HCT116 (cell line): ENCODE measurements around the gene SART3. TPM values are rescaled to one million over a fixed set of nuclear protein-coding genes. Genes with fewer than 3 reads are reported as not detected.

Source experiments
- ATAC-seq: fragments of 200-7000 bp; cut with Tn5 transposase; 2 replicates; pipeline ENCODE4 v1.9.1; 2020; ENCODE audit warnings: mild to moderate bottlenecking, moderate library complexity
- BruUV-seq: library from RNA; stranded (reverse); fragments of 400-500 nt; replicated peaks from 2 replicates; lab custom pipeline; 2021; lab: Mats Ljungman, UMichigan
- CTCF ChIA-PET: fragments of 300-600 bp; sonication (Branson Sonifier 250); formaldehyde crosslinking; loops from one replicate; lab custom pipeline; 2021; ENCODE audit warnings: antibody characterized with exemption; lab: Charles Lee
- POLR2A ChIA-PET: fragments of 300-600, 350-600 bp; sonication (Branson Sonifier 250); formaldehyde crosslinking; loops from one replicate; lab custom pipeline; 2021; ENCODE audit warnings: antibody characterized with exemption; lab: Charles Lee
- RAD21 ChIA-PET, 2 experiments: fragments of 300-600 bp; sonication (Branson Sonifier 250); formaldehyde crosslinking; loops; one replicate each; lab custom pipeline; 2023; ENCODE audit warnings: low total read pairs in 2 of 2; ENCODE audit not compliant: uncharacterized antibody in 2 of 2, unreplicated experiment in 2 of 2, low non-redundant PET in 1 of 2; lab: Charles Lee
- DNase-seq: peaks from one replicate; pipeline ENCODE4 v3.0.0-alpha.2; 2010; ENCODE audit warnings: low read depth, low spot score
- H2AFZ ChIP-seq: fragments of 200-600 bp; shearing (Covaris generic), sonication (generic); 2 replicates; pipeline ENCODE4 v1.6.1; 2017; ENCODE audit warnings: low read depth, mixed run types, mixed read lengths, antibody characterized with exemption, low read length; ENCODE audit not compliant: poor library complexity, severe bottlenecking
- H3K27ac ChIP-seq: 2 replicates; pipeline ENCODE4 v1.5.1; 2012; ENCODE audit warnings: low read depth, low read length
- H3K27me3 ChIP-seq: fragments of 200-600 bp; sonication (generic); 2 replicates; pipeline ENCODE4 v1.6.1; 2016; ENCODE audit warnings: mixed run types, low read length, mixed read lengths; ENCODE audit not compliant: insufficient read depth
- H3K36me3 ChIP-seq, 2 experiments: fragments of 200-500 bp in 1 of 2; fragments of 200-600 bp in 1 of 2; sonication (Bioruptor generic) in 1 of 2; sonication (generic) in 1 of 2; 2 replicates each; pipeline versions ENCODE4 v1.5.1 to v1.6.1; 2014 to 2016; ENCODE audit warnings: low read length in 2 of 2, inconsistent platforms in 1 of 2, mixed read lengths in 1 of 2, mixed run types in 1 of 2; ENCODE audit not compliant: insufficient read depth in 2 of 2, control insufficient read depth in 1 of 2
- H3K4me1 ChIP-seq, 2 experiments: fragments of 200-600 bp in 1 of 2; sonication (generic) in 1 of 2; 2 replicates each; pipeline versions ENCODE4 v1.5.1 to v1.6.1; 2012 to 2017; ENCODE audit warnings: low read length in 2 of 2, inconsistent platforms in 1 of 2, mild to moderate bottlenecking in 1 of 2, mixed read lengths in 1 of 2, mixed run types in 1 of 2, moderate library complexity in 1 of 2; ENCODE audit not compliant: insufficient read depth in 2 of 2, control insufficient read depth in 1 of 2
- H3K4me2 ChIP-seq: fragments of 200-600 bp; sonication (generic); 2 replicates; pipeline ENCODE4 v1.6.1; 2017; ENCODE audit warnings: mixed run types, low read length, mixed read lengths
- H3K4me3 ChIP-seq, 2 experiments: fragments of 200-600 bp in 1 of 2; sonication (generic) in 1 of 2; replicated peaks in 1 of 2; 2 replicates each; pipeline ENCODE4 v1.5.1; 2011 to 2016; ENCODE audit warnings: low read length in 2 of 2, control low read depth in 1 of 2, low read depth in 1 of 2, mild to moderate bottlenecking in 1 of 2, mixed read lengths in 1 of 2, mixed run types in 1 of 2
- H3K79me2 ChIP-seq: fragments of 200-600 bp; sonication (generic); 2 replicates; pipeline ENCODE4 v1.6.1; 2017; ENCODE audit warnings: mild to moderate bottlenecking, mixed run types, low read length, moderate library complexity, mixed read lengths; ENCODE audit not compliant: insufficient read depth
- H3K9ac ChIP-seq: fragments of 200-600 bp; sonication (generic); 2 replicates; pipeline ENCODE4 v1.6.1; 2016; ENCODE audit warnings: low read length, mixed read lengths
- H3K9me2 ChIP-seq: fragments of 200-600 bp; sonication (generic), shearing (Covaris generic); 2 replicates; pipeline ENCODE4 v1.6.1; 2017; ENCODE audit warnings: mixed run types, mild to moderate bottlenecking, moderate library complexity; ENCODE audit not compliant: insufficient read depth
- H3K9me3 ChIP-seq, 2 experiments: fragments of 200-500 bp in 1 of 2; fragments of 200-600 bp in 1 of 2; sonication (Bioruptor generic) in 1 of 2; sonication (generic) in 1 of 2; 2 replicates each; pipeline ENCODE4 v1.6.1; 2014 to 2017; ENCODE audit warnings: low read length in 2 of 2, mixed read lengths in 2 of 2, inconsistent platforms in 1 of 2, low read depth in 1 of 2, mild to moderate bottlenecking in 1 of 2, mixed run types in 1 of 2, moderate library complexity in 1 of 2; ENCODE audit not compliant: control insufficient read depth in 1 of 2, insufficient read depth in 1 of 2
- H4K20me1 ChIP-seq: fragments of 200-600 bp; sonication (generic), shearing (Covaris generic); 2 replicates; pipeline ENCODE4 v1.6.1; 2017; ENCODE audit warnings: mixed run types, mild to moderate bottlenecking, moderate library complexity; ENCODE audit not compliant: insufficient read depth
- CEBPB ChIP-seq: IDR thresholded peaks from 2 replicates; pipeline ENCODE4 v1.6.1; 2012; ENCODE audit warnings: low read depth
- CTCF ChIP-seq, 3 experiments: fragments of 200-600 bp in 1 of 3; sonication (generic) in 1 of 3; IDR thresholded peaks in 2 of 3; conservative IDR thresholded peaks in 1 of 3; 2 replicates each; pipeline ENCODE4 v1.5.1; 2012 to 2017; ENCODE audit warnings: low read depth in 2 of 3, low read length in 2 of 3, antibody characterized with exemption in 1 of 3, borderline replicate concordance in 1 of 3, control low read depth in 1 of 3, mild to moderate bottlenecking in 1 of 3, mixed read lengths in 1 of 3, mixed run types in 1 of 3, moderate library complexity in 1 of 3; ENCODE audit not compliant: insufficient read depth in 1 of 3
- EGR1 ChIP-seq: IDR thresholded peaks from 2 replicates; pipeline ENCODE4 v1.6.1; 2012; ENCODE audit warnings: low read depth
- ELF1 ChIP-seq: IDR thresholded peaks from 2 replicates; pipeline ENCODE4 v1.6.1; 2012; ENCODE audit warnings: low read depth, borderline replicate concordance
- EZH2 ChIP-seq: fragments of 200-600 bp; sonication (generic); IDR thresholded peaks from 2 replicates; pipeline ENCODE4 v1.6.1; 2017; ENCODE audit warnings: antibody characterized with exemption, mixed run types
- EZH2phosphoT487 ChIP-seq: fragments of 200-600 bp; IDR thresholded peaks from 2 replicates; pipeline ENCODE4 v1.6.1; 2018; ENCODE audit warnings: antibody characterized with exemption, borderline replicate concordance
- FOSL1 ChIP-seq: IDR thresholded peaks from 2 replicates; pipeline ENCODE4 v1.6.1; 2012; ENCODE audit warnings: low read depth
- JUND ChIP-seq: IDR thresholded peaks from 2 replicates; pipeline ENCODE4 v1.6.1; 2012
- POLR2A ChIP-seq: IDR thresholded peaks from 2 replicates; pipeline ENCODE4 v1.7.0; 2011; ENCODE audit warnings: borderline replicate concordance; ENCODE audit not compliant: insufficient read depth, insufficient read length; ENCODE audit errors: extremely low read depth
- POLR2AphosphoS5 ChIP-seq: IDR thresholded peaks from 2 replicates; pipeline ENCODE4 v1.6.1; 2011; ENCODE audit warnings: mild to moderate bottlenecking, low read depth, low read length, moderate library complexity
- RAD21 ChIP-seq: IDR thresholded peaks from 2 replicates; pipeline ENCODE4 v1.6.1; 2012; ENCODE audit warnings: low read depth, mild to moderate bottlenecking
- REST ChIP-seq: IDR thresholded peaks from 2 replicates; pipeline ENCODE4 v1.6.1; 2012; ENCODE audit warnings: low read depth
- SIN3A ChIP-seq: IDR thresholded peaks from 2 replicates; pipeline ENCODE4 v1.6.1; 2012; ENCODE audit warnings: low read depth
- ZFX ChIP-seq: fragments of 450-650 bp; IDR thresholded peaks from 2 replicates; pipeline ENCODE4 v1.6.1; 2017
- ZNF274 ChIP-seq: fragments of 200-500 bp; sonication (Bioruptor generic); IDR thresholded peaks from 2 replicates; pipeline ENCODE4 v1.6.1; 2014; ENCODE audit warnings: mild to moderate bottlenecking, low read depth, low read length, inconsistent platforms
- intact Hi-C: fragments of 100-400 bp; cut with micrococcal nuclease; formaldehyde crosslinking; loops from 2 replicates; pipeline ENCODE4 v1.10.0; 2022
- total RNA-seq: library from RNA; stranded (reverse); gene quantifications from one replicate; pipeline ENCODE4 v1.2.1, GENCODE V29; 2021; ENCODE audit not compliant: unreplicated experiment
- TF ChIP-seq, protein P1 (sequence below): IDR thresholded peaks from 2 replicates; pipeline ENCODE4 v1.6.1; 2011; ENCODE audit warnings: mild to moderate bottlenecking, low read length, moderate library complexity; ENCODE audit not compliant: insufficient replicate concordance; ENCODE audit errors: extremely low read depth

The SART3 gene
- total RNA-seq, 1 experiment from 2014 or later, result 76.1 TPM

- POLR2A ChIA-PET, result no interaction called here
- Histone ChIP-seq H3K27ac (no peak overlapping the region), H3K4me2 (no peak overlapping the region)
- no TSS peak for BruUV-seq
- TF ChIP-seq EZH2phosphoT487 (no peak), EZH2 (no peak), POLR2A (no peak), CEBPB (no peak), JUND (no peak), ELF1 (no peak), EGR1 (no peak), CTCF (IDR thresholded peaks at IDR 0.05 in 2 of 3, conservative IDR thresholded peaks at IDR 0.05 in 1 of 3; ENCODE audit: borderline replicate concordance in 1 of 3, insufficient read depth in 1 of 3, low read depth in 2 of 3, low read length in 2 of 3) (no peak), ZFX (no peak), FOSL1 (no peak), POLR2AphosphoS5 (no peak), SIN3A (no peak), ZNF274 (no peak), RAD21 (no peak), REST (no peak)
- TF ChIP-seq, protein P1, sequence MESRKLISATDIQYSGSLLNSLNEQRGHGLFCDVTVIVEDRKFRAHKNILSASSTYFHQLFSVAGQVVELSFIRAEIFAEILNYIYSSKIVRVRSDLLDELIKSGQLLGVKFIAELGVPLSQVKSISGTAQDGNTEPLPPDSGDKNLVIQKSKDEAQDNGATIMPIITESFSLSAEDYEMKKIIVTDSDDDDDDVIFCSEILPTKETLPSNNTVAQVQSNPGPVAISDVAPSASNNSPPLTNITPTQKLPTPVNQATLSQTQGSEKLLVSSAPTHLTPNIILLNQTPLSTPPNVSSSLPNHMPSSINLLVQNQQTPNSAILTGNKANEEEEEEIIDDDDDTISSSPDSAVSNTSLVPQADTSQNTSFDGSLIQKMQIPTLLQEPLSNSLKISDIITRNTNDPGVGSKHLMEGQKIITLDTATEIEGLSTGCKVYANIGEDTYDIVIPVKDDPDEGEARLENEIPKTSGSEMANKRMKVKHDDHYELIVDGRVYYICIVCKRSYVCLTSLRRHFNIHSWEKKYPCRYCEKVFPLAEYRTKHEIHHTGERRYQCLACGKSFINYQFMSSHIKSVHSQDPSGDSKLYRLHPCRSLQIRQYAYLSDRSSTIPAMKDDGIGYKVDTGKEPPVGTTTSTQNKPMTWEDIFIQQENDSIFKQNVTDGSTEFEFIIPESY, result no peak
- TF ChIP-seq, all 23 proteins: peak for 0
- intact Hi-C loops, result no loop called here
- Histone ChIP-seq H3K36me3 (no peaks in the 10 kb centered on the region), H3K27me3 (no peaks in the 10 kb centered on the region), H3K9me3 (no peaks in the 10 kb centered on the region), H3K4me1 (no peaks in the 10 kb centered on the region), H3K9me2 (no peaks in the 10 kb centered on the region), H3K9ac (no peak overlapping the region), H3K4me3 (no peak overlapping the region), H3K79me2 (no peaks in the 10 kb centered on the region), H4K20me1 (no peaks in the 10 kb centered on the region), H2AFZ (no peak overlapping the region)
- ChIA-PET CTCF (no interaction called here), RAD21 (no interaction called here)
- ATAC-seq (no peak), DNase-seq (no peak)
These were observed 28.9 kb upstream of the SART3 start for GRCh38 chr12:108589840-108590229.
